ENCODE data around the gene HYI.
"Not testable (repeated sequence)": the region's sequence is repeated elsewhere in the genome, so short reads cannot be mapped to it uniquely, and the experiment has no call there.

GRCh38 chr1:43475611-43476401 is 22.1 kb upstream of the HYI start:
- TF ChIP-seq, protein P1, sequence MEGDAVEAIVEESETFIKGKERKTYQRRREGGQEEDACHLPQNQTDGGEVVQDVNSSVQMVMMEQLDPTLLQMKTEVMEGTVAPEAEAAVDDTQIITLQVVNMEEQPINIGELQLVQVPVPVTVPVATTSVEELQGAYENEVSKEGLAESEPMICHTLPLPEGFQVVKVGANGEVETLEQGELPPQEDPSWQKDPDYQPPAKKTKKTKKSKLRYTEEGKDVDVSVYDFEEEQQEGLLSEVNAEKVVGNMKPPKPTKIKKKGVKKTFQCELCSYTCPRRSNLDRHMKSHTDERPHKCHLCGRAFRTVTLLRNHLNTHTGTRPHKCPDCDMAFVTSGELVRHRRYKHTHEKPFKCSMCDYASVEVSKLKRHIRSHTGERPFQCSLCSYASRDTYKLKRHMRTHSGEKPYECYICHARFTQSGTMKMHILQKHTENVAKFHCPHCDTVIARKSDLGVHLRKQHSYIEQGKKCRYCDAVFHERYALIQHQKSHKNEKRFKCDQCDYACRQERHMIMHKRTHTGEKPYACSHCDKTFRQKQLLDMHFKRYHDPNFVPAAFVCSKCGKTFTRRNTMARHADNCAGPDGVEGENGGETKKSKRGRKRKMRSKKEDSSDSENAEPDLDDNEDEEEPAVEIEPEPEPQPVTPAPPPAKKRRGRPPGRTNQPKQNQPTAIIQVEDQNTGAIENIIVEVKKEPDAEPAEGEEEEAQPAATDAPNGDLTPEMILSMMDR (IDR thresholded peaks at IDR 0.05), result not testable (repeated sequence)
- TF ChIP-seq POLR2A (IDR thresholded peaks at IDR 0.05), result not testable (repeated sequence)
